ENCODE results near the gene MAST4.
"Not testable (repeated sequence)": the region's sequence is repeated elsewhere in the genome, so short reads cannot be mapped to it uniquely, and the experiment has no call there.

Gene MAST4

GRCh38 chr5:67146981-67147380 lies 550.8 kb downstream of the MAST4 start:
- DNase-seq: no peak

- no peak for DNase-seq
Measured at GRCh38 chr5:67147760-67148159, 551.6 kb downstream of the MAST4 start.

- no peak for DNase-seq
Measured at GRCh38 chr5:67149057-67149950, 553.1 kb downstream of the MAST4 start.

GRCh38 chr5:67149951-67150523 lies 553.8 kb downstream of the MAST4 start:
- DNase-seq: no peak

DNA sequence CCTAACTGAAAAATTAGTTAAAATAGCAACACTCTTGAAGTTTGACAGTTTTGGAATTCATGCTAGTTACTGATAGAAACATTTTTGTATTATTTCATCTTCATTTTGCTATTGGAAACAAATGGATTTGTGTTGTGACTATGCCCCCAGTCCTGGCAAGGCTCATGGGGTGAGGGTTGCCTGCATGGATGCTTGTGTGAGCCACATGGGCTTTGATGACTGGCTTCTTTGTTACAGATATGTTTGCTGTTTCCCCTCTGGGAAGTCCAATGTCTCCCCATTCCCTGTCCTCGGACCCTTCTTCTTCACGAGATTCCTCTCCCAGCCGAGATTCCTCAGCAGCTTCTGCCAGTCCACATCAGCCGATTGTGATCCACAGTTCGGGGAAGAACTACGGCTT lies 556.2 kb downstream of the MAST4 start:
- no peak for DNase-seq

- DNase-seq: no peak
Measured at GRCh38 chr5:67153292-67153691, 557.1 kb downstream of the MAST4 start.

DNA sequence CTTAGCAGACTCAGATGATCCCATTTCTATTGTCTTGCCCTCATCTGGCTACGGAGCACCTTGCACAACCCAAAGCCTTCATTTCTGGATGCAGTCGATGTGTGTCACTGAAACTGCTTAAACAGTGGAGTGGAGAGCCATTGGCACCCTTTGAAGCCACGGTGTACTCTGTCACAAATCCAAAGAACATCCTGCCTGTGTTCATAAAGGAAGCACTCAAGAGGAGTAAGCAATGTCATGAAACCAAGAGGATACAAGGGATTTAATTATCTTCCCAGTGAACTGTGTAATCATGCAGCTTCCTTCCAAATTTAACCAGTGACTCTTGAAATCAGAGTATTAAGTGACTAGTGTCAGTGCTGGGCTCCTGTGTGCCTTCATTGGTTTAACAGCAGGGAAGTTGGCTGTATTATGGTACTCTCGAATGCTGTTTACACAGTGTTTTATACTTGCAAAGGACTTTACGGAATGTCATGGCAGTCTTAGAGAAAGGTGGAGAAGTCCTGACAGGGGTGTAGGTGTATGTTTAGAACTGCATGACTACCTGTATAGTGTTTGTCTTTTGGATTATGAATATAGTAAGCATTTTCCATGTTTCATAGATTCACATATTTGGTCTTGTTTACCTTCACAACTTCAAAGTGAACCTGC lies 558.5 kb downstream of the MAST4 start:
- no peak for DNase-seq

GRCh38 chr5:67156976-67157583 lies 560.9 kb downstream of the MAST4 start:
- DNase-seq: peak; percentile 38

DNA sequence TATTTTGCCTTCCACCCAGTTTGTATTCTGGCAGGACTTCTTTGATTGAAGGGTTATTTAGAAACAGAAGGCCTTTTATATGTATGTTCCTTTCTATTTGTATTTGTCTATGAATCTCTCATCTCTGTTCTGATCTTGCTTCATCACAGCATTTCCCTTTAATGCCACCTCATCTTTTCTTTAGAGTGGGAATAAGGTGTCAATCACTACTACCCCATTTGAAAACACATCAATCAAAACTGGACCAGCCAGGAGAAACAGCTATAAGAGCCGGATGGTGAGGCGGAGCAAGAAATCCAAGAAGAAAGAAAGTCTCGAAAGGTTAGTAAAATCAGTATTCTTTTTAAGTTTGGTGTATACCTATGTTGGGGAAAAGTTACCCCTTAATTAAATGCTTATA lies 564.1 kb downstream of the MAST4 start:
- DNase-seq: no peak

GRCh38 chr5:67160985-67161384 lies 564.8 kb downstream of the MAST4 start:
- no peak for DNase-seq

- no peak for DNase-seq
Measured at GRCh38 chr5:67161767-67162166, 565.6 kb downstream of the MAST4 start.

- DNase-seq: no peak
Measured at GRCh38 chr5:67163231-67163756, 567.1 kb downstream of the MAST4 start.

DNA sequence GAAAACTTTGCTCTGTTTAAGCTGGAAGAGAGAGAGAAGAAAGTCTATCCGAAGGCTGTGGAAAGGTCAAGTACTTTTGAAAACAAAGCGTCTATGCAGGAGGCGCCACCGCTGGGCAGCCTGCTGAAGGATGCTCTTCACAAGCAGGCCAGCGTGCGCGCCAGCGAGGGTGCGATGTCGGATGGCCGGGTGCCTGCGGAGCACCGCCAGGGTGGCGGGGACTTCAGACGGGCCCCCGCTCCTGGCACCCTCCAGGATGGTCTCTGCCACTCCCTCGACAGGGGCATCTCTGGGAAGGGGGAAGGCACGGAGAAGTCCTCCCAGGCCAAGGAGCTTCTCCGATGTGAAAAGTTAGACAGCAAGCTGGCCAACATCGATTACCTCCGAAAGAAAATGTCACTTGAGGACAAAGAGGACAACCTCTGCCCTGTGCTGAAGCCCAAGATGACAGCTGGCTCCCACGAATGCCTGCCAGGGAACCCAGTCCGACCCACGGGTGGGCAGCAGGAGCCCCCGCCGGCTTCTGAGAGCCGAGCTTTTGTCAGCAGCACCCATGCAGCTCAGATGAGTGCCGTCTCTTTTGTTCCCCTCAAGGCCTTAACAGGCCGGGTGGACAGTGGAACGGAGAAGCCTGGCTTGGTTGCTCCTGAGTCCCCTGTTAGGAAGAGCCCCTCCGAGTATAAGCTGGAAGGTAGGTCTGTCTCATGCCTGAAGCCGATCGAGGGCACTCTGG lies 567.8 kb downstream of the MAST4 start:
- no peak for DNase-seq

GRCh38 chr5:67164856-67165525 lies 568.8 kb downstream of the MAST4 start:
- no peak for DNase-seq

- peak; percentile 87 for DNase-seq
Measured at GRCh38 chr5:67165526-67166459, 569.6 kb downstream of the MAST4 start.

DNA sequence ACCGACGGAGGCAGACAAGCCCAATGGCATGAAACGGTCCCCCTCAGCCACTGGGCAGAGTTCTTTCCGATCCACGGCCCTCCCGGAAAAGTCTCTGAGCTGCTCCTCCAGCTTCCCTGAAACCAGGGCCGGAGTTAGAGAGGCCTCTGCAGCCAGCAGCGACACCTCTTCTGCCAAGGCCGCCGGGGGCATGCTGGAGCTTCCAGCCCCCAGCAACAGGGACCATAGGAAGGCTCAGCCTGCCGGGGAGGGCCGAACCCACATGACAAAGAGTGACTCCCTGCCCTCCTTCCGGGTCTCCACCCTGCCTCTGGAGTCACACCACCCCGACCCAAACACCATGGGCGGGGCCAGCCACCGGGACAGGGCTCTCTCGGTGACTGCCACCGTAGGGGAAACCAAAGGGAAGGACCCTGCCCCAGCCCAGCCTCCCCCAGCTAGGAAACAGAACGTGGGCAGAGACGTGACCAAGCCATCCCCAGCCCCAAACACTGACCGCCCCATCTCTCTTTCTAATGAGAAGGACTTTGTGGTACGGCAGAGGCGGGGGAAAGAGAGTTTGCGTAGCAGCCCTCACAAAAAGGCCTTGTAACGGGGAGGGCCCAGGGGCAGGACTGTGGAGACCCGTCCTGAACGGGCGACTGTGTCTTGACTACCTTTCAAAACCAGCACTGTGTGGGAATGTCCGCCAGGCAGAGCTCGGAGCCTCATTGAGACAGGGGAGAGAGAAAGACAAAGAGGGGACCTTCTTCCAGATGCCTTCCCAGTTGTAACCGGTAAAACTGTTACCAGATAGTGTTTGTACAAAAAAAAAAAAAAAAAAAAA lies 570.5 kb downstream of the MAST4 start:
- DNase-seq: peak; percentile 68

- DNase-seq: no peak
Measured at GRCh38 chr5:67168069-67168468, 571.9 kb downstream of the MAST4 start.

DNA sequence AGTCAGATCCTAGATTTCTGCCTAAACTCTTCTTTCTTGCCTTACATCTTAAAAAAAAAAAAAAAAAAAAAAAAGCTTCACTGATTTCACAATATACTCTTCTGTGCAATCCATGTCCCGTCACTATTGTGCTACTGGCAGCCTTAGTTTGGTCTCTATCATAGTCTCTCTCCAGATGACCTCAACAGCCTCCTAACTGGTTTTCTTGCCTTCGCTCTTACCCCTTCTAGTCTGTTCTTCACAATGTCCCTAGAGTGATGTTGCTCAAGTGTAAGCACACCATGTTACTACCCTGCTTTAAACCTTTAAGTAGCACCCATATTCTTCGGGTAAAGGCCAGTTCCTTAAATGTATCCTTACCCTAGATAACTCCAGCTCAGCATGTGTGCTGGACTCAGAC lies 574.6 kb downstream of the MAST4 start:
- DNase-seq: no peak

DNA sequence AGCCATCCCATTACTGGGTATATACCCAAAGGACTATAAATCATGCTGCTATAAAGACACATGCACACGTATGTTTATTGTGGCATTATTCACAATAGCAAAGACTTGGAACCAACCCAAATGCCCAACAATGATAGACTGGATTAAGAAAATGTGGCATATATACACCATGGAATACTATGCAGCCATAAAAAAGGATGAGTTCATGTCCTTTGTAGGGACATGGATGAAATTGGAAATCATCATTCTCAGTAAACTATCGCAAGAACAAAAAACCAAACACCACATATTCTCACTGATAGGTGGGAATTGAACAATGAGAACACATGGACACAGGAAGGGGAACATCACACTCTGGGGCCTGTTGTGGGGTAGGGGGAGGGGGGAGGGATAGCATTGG lies 577.2 kb downstream of the MAST4 start:
- not testable (repeated sequence) for DNase-seq

GRCh38 chr5:67173959-67174358 lies 577.8 kb downstream of the MAST4 start:
- no peak for DNase-seq

Data from hematopoietic multipotent progenitor cell treated with erythropoietin and hydrocortisone succinate and interleukin-3 and kit ligand, for 8 days (in vitro differentiated cells).